ENCODE data around the gene TTC7B. TPM values are rescaled to one million over a fixed set of nuclear protein-coding genes. Genes with fewer than 3 reads are reported as not detected.

Gene TTC7B
- total RNA-seq, 4 donors from 2014 or later: 14.3 to 48.9 (median 32.5) TPM

GRCh38 chr14:90540437-90540836 is 275.8 kb downstream of the TTC7B start:
- H3K4me3 ChIP-seq: no peak overlapping the region
- H3K27ac ChIP-seq: no peak overlapping the region
- TF ChIP-seq POLR2A (IDR thresholded peaks at IDR 0.05): no peak
- no peak for TF ChIP-seq CTCF (IDR thresholded peaks at IDR 0.05)
- TF ChIP-seq EP300 (IDR thresholded peaks at IDR 0.05): no peak
- no peak for TF ChIP-seq POLR2AphosphoS5 (IDR thresholded peaks at IDR 0.05)
- DNase-seq (ENCODE audit: low spot score in 2 of 2): no peak
- H3K4me1 ChIP-seq: no peaks in the 10 kb centered on the region
- H3K36me3 ChIP-seq: peaks cover 12% of the 10 kb centered on the region
- no peaks in the 10 kb centered on the region for H3K9me3 ChIP-seq
- 93% methylated on average over 4 of the region's 4 CpGs for WGBS
- no peaks in the 10 kb centered on the region for H3K27me3 ChIP-seq

GRCh38 chr14:90539996-90540395 is 276.2 kb downstream of the TTC7B start:
- H3K36me3 ChIP-seq: peaks cover 12% of the 10 kb centered on the region
- 93% methylated on average over 12 of the region's 12 CpGs for WGBS
- no peak overlapping the region for H3K4me3 ChIP-seq
- H3K27ac ChIP-seq: no peak overlapping the region
- H3K9me3 ChIP-seq: no peaks in the 10 kb centered on the region
- DNase-seq (ENCODE audit: low spot score in 2 of 2): no peak
- no peaks in the 10 kb centered on the region for H3K4me1 ChIP-seq
- no peaks in the 10 kb centered on the region for H3K27me3 ChIP-seq
- no peak for TF ChIP-seq EP300 (IDR thresholded peaks at IDR 0.05)
- no peak for TF ChIP-seq POLR2AphosphoS5 (IDR thresholded peaks at IDR 0.05)
- TF ChIP-seq POLR2A (IDR thresholded peaks at IDR 0.05): no peak
- no peak for TF ChIP-seq CTCF (IDR thresholded peaks at IDR 0.05)

- no peaks in the 10 kb centered on the region for H3K27me3 ChIP-seq
- WGBS: 100% methylated on average over 3 of the region's 3 CpGs
- peaks cover 12% of the 10 kb centered on the region for H3K36me3 ChIP-seq
- no peak for TF ChIP-seq CTCF (IDR thresholded peaks at IDR 0.05)
- TF ChIP-seq EP300 (IDR thresholded peaks at IDR 0.05): no peak
- no peak for TF ChIP-seq POLR2A (IDR thresholded peaks at IDR 0.05)
- TF ChIP-seq POLR2AphosphoS5 (IDR thresholded peaks at IDR 0.05): no peak
- H3K9me3 ChIP-seq: no peaks in the 10 kb centered on the region
- no peak overlapping the region for H3K27ac ChIP-seq
- DNase-seq (ENCODE audit: low spot score in 2 of 2): no peak
- no peak overlapping the region for H3K4me3 ChIP-seq
- no peaks in the 10 kb centered on the region for H3K4me1 ChIP-seq
Observed at GRCh38 chr14:90539496-90539775, 276.8 kb downstream of the TTC7B start.

- no peaks in the 10 kb centered on the region for H3K9me3 ChIP-seq
- WGBS: 84% methylated on average over 6 of the region's 13 CpGs
- H3K4me1 ChIP-seq: no peaks in the 10 kb centered on the region
- H3K27ac ChIP-seq: no peak overlapping the region
- no peaks in the 10 kb centered on the region for H3K27me3 ChIP-seq
- no peak overlapping the region for H3K4me3 ChIP-seq
- H3K36me3 ChIP-seq: peaks cover 12% of the 10 kb centered on the region
- no peak for DNase-seq (ENCODE audit: low spot score in 2 of 2)
- TF ChIP-seq CTCF (IDR thresholded peaks at IDR 0.05) (no peak), POLR2AphosphoS5 (IDR thresholded peaks at IDR 0.05) (no peak), POLR2A (IDR thresholded peaks at IDR 0.05) (no peak), EP300 (IDR thresholded peaks at IDR 0.05) (no peak)
Observed at GRCh38 chr14:90538716-90539495, 277.3 kb downstream of the TTC7B start.

- 85% methylated on average over 10 of the region's 10 CpGs for WGBS
- TF ChIP-seq POLR2A (IDR thresholded peaks at IDR 0.05) (no peak), POLR2AphosphoS5 (IDR thresholded peaks at IDR 0.05) (no peak), CTCF (IDR thresholded peaks at IDR 0.05) (no peak), EP300 (IDR thresholded peaks at IDR 0.05) (no peak)
- no peak for DNase-seq (ENCODE audit: low spot score in 2 of 2)
Observed at GRCh38 chr14:90538095-90538494, 278.1 kb downstream of the TTC7B start.

More at GRCh38 chr14:90538095-90538494, 278.1 kb downstream of the TTC7B start:
- Histone ChIP-seq H3K27me3 (no peaks in the 10 kb centered on the region), H3K4me1 (no peaks in the 10 kb centered on the region), H3K36me3 (peaks cover 12% of the 10 kb centered on the region), H3K9me3 (no peaks in the 10 kb centered on the region), H3K27ac (no peak overlapping the region), H3K4me3 (no peak overlapping the region)
